KMS-11 (cell line): ENCODE measurements around the gene CKMT2.

Source experiments
- H2AFZ ChIP-seq: fragments of 200-600 bp; sonication (generic); 2 replicates; pipeline ENCODE4 v1.6.1; 2016; ENCODE audit warnings: antibody characterized with exemption, mixed run types, low read depth
- H3K27ac ChIP-seq: fragments of 200-600 bp; sonication (generic); 2 replicates; pipeline ENCODE4 v1.6.1; 2016; ENCODE audit warnings: mild to moderate bottlenecking, mixed run types
- H3K27me3 ChIP-seq: fragments of 200-600 bp; sonication (generic); 2 replicates; pipeline ENCODE4 v1.6.1; 2017; ENCODE audit warnings: mild to moderate bottlenecking, low read depth, mixed run types, moderate library complexity; ENCODE audit not compliant: insufficient read depth
- H3K36me3 ChIP-seq: fragments of 200-600 bp; sonication (generic); 2 replicates; pipeline ENCODE4 v1.6.1; 2017; ENCODE audit warnings: mild to moderate bottlenecking, mixed run types; ENCODE audit not compliant: insufficient read depth
- H3K4me1 ChIP-seq: fragments of 200-600 bp; sonication (generic); 2 replicates; pipeline ENCODE4 v1.6.1; 2016; ENCODE audit warnings: mild to moderate bottlenecking, low read depth, mixed run types; ENCODE audit not compliant: poor library complexity, severe bottlenecking
- H3K4me2 ChIP-seq: fragments of 200-600 bp; sonication (generic); 2 replicates; pipeline ENCODE4 v1.7.0; 2016; ENCODE audit warnings: mild to moderate bottlenecking, mixed run types
- H3K4me3 ChIP-seq: fragments of 200-600 bp; sonication (generic); IDR thresholded peaks from 2 replicates; pipeline ENCODE4 v1.6.1; 2017; ENCODE audit warnings: low read depth, low read length, mixed read lengths; ENCODE audit not compliant: insufficient read depth
- H3K79me2 ChIP-seq: fragments of 200-600 bp; sonication (generic); 2 replicates; pipeline ENCODE4 v1.6.1; 2016; ENCODE audit warnings: low read depth, mixed run types; ENCODE audit not compliant: insufficient read depth
- H3K9ac ChIP-seq: fragments of 200-600 bp; sonication (generic); 2 replicates; pipeline ENCODE4 v1.6.1; 2016; ENCODE audit warnings: mild to moderate bottlenecking, mixed run types
- H4K20me1 ChIP-seq: fragments of 200-600 bp; sonication (generic); 2 replicates; pipeline ENCODE4 v1.6.1; 2016; ENCODE audit warnings: mild to moderate bottlenecking, mixed run types; ENCODE audit not compliant: insufficient read depth
- CTCF ChIP-seq: fragments of 200-600 bp; sonication (generic); conservative IDR thresholded peaks from 2 replicates; pipeline ENCODE4 v1.6.1; 2017; ENCODE audit warnings: low read depth, mild to moderate bottlenecking, antibody characterized with exemption, low read length, moderate library complexity, mixed read lengths

Gene CKMT2

GRCh38 chr5:81226286-81226685 is 6.8 kb upstream of the CKMT2 start:
- Histone ChIP-seq H3K27me3 (no peaks in the 10 kb centered on the region), H3K36me3 (no peaks in the 10 kb centered on the region), H3K4me3 (no peak overlapping the region), H3K4me1 (no peaks in the 10 kb centered on the region), H3K9ac (no peak overlapping the region), H4K20me1 (no peaks in the 10 kb centered on the region), H2AFZ (no peak overlapping the region), H3K27ac (no peak overlapping the region), H3K4me2 (no peak overlapping the region), H3K79me2 (no peaks in the 10 kb centered on the region)
- TF ChIP-seq CTCF: no peak

- Histone ChIP-seq H2AFZ (no peak overlapping the region), H3K9ac (no peak overlapping the region), H4K20me1 (no peaks in the 10 kb centered on the region), H3K4me2 (no peak overlapping the region), H3K4me3 (no peak overlapping the region), H3K27me3 (no peaks in the 10 kb centered on the region), H3K4me1 (no peaks in the 10 kb centered on the region), H3K27ac (no peak overlapping the region), H3K79me2 (no peaks in the 10 kb centered on the region), H3K36me3 (no peaks in the 10 kb centered on the region)
- no peak for TF ChIP-seq CTCF
Observed at GRCh38 chr5:81226949-81227348, 6.2 kb upstream of the CKMT2 start.

- TF ChIP-seq CTCF: no peak
- Histone ChIP-seq H3K36me3 (no peaks in the 10 kb centered on the region), H3K4me3 (no peak overlapping the region), H4K20me1 (no peaks in the 10 kb centered on the region), H2AFZ (no peak overlapping the region), H3K4me1 (no peaks in the 10 kb centered on the region), H3K79me2 (no peaks in the 10 kb centered on the region), H3K27me3 (no peaks in the 10 kb centered on the region), H3K9ac (no peak overlapping the region), H3K27ac (no peak overlapping the region), H3K4me2 (no peak overlapping the region)
Observed at GRCh38 chr5:81228084-81228483, 5.0 kb upstream of the CKMT2 start.

- no peak overlapping the region for H2AFZ ChIP-seq
- H3K4me3 ChIP-seq: no peak overlapping the region
- no peak overlapping the region for H3K9ac ChIP-seq
- H3K79me2 ChIP-seq: no peaks in the 10 kb centered on the region
- no peak overlapping the region for H3K4me2 ChIP-seq
- no peak overlapping the region for H3K27ac ChIP-seq
- H4K20me1 ChIP-seq: no peaks in the 10 kb centered on the region
- no peaks in the 10 kb centered on the region for H3K36me3 ChIP-seq
- H3K27me3 ChIP-seq: no peaks in the 10 kb centered on the region
- no peaks in the 10 kb centered on the region for H3K4me1 ChIP-seq
- TF ChIP-seq CTCF: no peak
Observed at GRCh38 chr5:81230416-81230815, 2.7 kb upstream of the CKMT2 start.
